ENCODE data around the gene PTGES3.

DNA sequence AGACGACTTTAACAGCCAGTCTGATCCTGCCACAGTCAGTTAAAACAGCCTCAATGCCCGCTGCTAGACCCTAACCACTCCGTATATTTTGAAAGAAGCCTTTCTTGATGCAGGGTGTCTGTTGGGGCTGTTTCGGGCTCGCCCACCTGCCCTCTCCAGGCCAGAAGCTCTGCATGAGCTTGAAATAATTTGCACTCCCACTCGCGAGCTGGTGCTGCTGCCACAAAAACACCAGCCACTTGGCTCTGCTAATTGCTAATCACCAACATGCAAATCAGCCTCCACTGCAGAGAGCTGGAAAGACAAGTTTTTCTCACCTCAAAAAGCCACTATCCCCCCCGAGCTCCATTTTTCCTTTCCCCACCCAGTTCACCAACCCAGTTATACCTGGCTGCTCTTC is 73.5 kb downstream of the PTGES3 start:
- TF ChIP-seq, protein P1, sequence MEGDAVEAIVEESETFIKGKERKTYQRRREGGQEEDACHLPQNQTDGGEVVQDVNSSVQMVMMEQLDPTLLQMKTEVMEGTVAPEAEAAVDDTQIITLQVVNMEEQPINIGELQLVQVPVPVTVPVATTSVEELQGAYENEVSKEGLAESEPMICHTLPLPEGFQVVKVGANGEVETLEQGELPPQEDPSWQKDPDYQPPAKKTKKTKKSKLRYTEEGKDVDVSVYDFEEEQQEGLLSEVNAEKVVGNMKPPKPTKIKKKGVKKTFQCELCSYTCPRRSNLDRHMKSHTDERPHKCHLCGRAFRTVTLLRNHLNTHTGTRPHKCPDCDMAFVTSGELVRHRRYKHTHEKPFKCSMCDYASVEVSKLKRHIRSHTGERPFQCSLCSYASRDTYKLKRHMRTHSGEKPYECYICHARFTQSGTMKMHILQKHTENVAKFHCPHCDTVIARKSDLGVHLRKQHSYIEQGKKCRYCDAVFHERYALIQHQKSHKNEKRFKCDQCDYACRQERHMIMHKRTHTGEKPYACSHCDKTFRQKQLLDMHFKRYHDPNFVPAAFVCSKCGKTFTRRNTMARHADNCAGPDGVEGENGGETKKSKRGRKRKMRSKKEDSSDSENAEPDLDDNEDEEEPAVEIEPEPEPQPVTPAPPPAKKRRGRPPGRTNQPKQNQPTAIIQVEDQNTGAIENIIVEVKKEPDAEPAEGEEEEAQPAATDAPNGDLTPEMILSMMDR (IDR thresholded peaks at IDR 0.05), result no peak
- no peak for TF ChIP-seq POLR2A (IDR thresholded peaks at IDR 0.05)
